ENCODE results near the gene QRICH1. TPM values are rescaled to one million over a fixed set of nuclear protein-coding genes. Genes with fewer than 3 reads are reported as not detected.
"Not testable (repeated sequence)": the region's sequence is repeated elsewhere in the genome, so short reads cannot be mapped to it uniquely, and the experiment has no call there.

Gene QRICH1
- total RNA-seq, 4 donors from 2014 or later, result 69.0 to 140 (median 104) TPM

DNA sequence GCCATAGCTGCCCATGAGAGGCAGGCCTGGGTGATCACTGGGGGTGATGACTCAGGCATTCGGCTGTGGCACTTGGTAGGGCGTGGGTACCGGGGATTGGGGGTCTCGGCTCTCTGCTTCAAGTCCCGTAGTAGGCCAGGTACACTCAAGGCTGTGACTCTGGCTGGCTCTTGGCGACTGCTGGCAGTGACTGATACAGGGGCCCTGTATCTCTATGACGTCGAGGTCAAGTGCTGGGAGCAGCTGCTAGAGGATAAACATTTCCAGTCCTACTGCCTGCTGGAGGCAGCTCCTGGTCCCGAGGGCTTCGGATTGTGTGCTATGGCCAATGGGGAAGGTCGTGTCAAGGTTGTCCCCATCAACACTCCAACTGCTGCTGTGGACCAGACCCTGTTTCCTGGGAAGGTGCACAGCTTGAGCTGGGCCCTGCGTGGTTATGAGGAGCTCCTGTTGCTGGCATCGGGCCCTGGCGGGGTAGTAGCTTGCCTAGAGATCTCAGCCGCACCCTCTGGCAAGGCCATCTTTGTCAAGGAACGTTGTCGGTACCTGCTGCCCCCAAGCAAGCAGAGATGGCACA, 81.3 kb downstream of the QRICH1 start:
- DNase-seq, result no peak
- Histone ChIP-seq H3K4me3 (no peak overlapping the region), H3K27me3 (no peaks in the 10 kb centered on the region), H3K4me1 (peaks cover 0 to 4% of the 10 kb centered on the region in 2 donors), H3K9me3 (no peaks in the 10 kb centered on the region), H3K36me3 (no peaks in the 10 kb centered on the region), H3K27ac (no peak overlapping the region)
- intact Hi-C loops (cut with DNase I; ENCODE audit: low total_unique reads), result no loop called here
- TF ChIP-seq CTCF (IDR thresholded peaks at IDR 0.05) (no peak), POLR2A (IDR thresholded peaks at IDR 0.05) (no peak)

- DNase-seq, result no peak
- no peaks in the 10 kb centered on the region for H3K36me3 ChIP-seq
- no peak overlapping the region for H3K27ac ChIP-seq
- H3K4me1 ChIP-seq, result no peaks in the 10 kb centered on the region
- intact Hi-C loops (cut with DNase I; ENCODE audit: low total_unique reads), result no loop called here
- H3K9me3 ChIP-seq, result no peaks in the 10 kb centered on the region
- TF ChIP-seq CTCF (IDR thresholded peaks at IDR 0.05) (no peak), POLR2A (IDR thresholded peaks at IDR 0.05) (no peak)
- no peak overlapping the region for H3K4me3 ChIP-seq
- no peaks in the 10 kb centered on the region for H3K27me3 ChIP-seq
These were observed 84.5 kb downstream of the QRICH1 start for GRCh38 chr3:49009396-49009795.

- H3K27me3 ChIP-seq; intact Hi-C loops (cut with DNase I; ENCODE audit: low total_unique reads); H3K9me3 ChIP-seq; H3K4me1 ChIP-seq; H3K36me3 ChIP-seq; DNase-seq: not testable (repeated sequence)
- H3K4me3 ChIP-seq, result peak overlapping the region in 1 of 2 donors; percentile 80
- peak overlapping the region; percentile 92 to 99 for H3K27ac ChIP-seq
These were observed 85.2 kb downstream of the QRICH1 start for GRCh38 chr3:49008627-49009026.

- intact Hi-C loops (cut with DNase I; ENCODE audit: low total_unique reads), result no loop called here
- H3K27me3 ChIP-seq, result no peaks in the 10 kb centered on the region
- H3K9me3 ChIP-seq, result no peaks in the 10 kb centered on the region
- no peaks in the 10 kb centered on the region for H3K36me3 ChIP-seq
- H3K4me3 ChIP-seq, result peak overlapping the region; percentile 55 to 80
- TF ChIP-seq POLR2A (IDR thresholded peaks at IDR 0.05) (no peak), CTCF (IDR thresholded peaks at IDR 0.05) (peak in 1 of 4 experiments; percentile 3)
- H3K27ac ChIP-seq, result peak overlapping the region; percentile 92 to 99
- H3K4me1 ChIP-seq, result no peaks in the 10 kb centered on the region
- DNase-seq, result peak; percentile 92 to 93
These were observed 85.9 kb downstream of the QRICH1 start for GRCh38 chr3:49007771-49008528.

- TF ChIP-seq POLR2A (IDR thresholded peaks at IDR 0.05), result peak; percentile 70 to 84
- TF ChIP-seq CTCF (IDR thresholded peaks at IDR 0.05), result peak; percentile 34 to 55 (median 44)
- DNase-seq, result peak; percentile 98
- intact Hi-C loops (cut with DNase I; ENCODE audit: low total_unique reads), result no loop called here
- Histone ChIP-seq H3K4me1 (no peaks in the 10 kb centered on the region), H3K27ac (peak within 1 kb of the TSS; percentile 92 to 99), H3K27me3 (no peaks in the 10 kb centered on the region), H3K36me3 (no peaks in the 10 kb centered on the region), H3K4me3 (peak within 1 kb of the TSS; percentile 55 to 80), H3K9me3 (no peaks in the 10 kb centered on the region)
These were observed 86.7 kb downstream of the QRICH1 start, which contains the start of gene WDR6 for GRCh38 chr3:49007068-49007770. Gene WDR6 (plus strand): TSS chr3:49007391. CDS start chr3:49007432, 41 bp downstream.

All from uterus (tissue), 4 donors.